ENCODE results near the gene MYEOV.

DNA sequence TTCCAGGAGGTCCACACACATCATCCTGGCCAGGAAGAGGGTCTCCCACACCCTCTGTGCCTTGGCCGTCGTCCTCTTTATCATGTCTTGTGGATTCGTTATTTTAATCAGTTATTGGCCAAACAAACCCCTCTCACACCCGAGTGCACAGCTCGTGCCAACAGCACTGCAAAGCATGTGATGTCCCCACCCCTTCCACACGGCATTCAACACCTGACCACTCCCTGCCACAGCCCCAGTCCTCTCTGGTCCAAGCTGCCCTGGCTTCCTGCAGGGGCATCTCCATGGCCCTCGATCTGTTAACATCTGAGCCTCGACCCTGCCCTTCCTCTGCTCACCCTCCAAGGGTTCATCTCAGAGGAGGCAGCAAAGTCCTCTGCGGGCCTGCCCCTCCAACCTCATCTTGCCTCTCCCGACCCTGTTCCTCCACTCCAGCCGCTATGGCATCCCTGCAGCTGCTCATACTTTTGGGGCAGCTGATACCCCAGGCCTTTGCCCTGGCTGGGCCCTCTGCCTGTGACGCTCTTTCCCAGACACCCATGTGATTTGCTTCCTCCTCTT, 14.0 kb downstream of the MYEOV start:
- TF ChIP-seq EZH2 (IDR thresholded peaks at IDR 0.05; ENCODE audit: low read depth, unreplicated experiment): no peak
- TF ChIP-seq, protein P1, sequence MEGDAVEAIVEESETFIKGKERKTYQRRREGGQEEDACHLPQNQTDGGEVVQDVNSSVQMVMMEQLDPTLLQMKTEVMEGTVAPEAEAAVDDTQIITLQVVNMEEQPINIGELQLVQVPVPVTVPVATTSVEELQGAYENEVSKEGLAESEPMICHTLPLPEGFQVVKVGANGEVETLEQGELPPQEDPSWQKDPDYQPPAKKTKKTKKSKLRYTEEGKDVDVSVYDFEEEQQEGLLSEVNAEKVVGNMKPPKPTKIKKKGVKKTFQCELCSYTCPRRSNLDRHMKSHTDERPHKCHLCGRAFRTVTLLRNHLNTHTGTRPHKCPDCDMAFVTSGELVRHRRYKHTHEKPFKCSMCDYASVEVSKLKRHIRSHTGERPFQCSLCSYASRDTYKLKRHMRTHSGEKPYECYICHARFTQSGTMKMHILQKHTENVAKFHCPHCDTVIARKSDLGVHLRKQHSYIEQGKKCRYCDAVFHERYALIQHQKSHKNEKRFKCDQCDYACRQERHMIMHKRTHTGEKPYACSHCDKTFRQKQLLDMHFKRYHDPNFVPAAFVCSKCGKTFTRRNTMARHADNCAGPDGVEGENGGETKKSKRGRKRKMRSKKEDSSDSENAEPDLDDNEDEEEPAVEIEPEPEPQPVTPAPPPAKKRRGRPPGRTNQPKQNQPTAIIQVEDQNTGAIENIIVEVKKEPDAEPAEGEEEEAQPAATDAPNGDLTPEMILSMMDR (conservative IDR thresholded peaks at IDR 0.05; ENCODE audit: low read depth in 2 of 2): no peak
- no peak for TF ChIP-seq POLR2AphosphoS5 (IDR thresholded peaks at IDR 0.05; ENCODE audit: low read depth)
- TF ChIP-seq ZNF331 (CRISPR knock-in tag; IDR thresholded peaks at IDR 0.05; ENCODE audit: low read depth): no peak
- TF ChIP-seq, protein P2, sequence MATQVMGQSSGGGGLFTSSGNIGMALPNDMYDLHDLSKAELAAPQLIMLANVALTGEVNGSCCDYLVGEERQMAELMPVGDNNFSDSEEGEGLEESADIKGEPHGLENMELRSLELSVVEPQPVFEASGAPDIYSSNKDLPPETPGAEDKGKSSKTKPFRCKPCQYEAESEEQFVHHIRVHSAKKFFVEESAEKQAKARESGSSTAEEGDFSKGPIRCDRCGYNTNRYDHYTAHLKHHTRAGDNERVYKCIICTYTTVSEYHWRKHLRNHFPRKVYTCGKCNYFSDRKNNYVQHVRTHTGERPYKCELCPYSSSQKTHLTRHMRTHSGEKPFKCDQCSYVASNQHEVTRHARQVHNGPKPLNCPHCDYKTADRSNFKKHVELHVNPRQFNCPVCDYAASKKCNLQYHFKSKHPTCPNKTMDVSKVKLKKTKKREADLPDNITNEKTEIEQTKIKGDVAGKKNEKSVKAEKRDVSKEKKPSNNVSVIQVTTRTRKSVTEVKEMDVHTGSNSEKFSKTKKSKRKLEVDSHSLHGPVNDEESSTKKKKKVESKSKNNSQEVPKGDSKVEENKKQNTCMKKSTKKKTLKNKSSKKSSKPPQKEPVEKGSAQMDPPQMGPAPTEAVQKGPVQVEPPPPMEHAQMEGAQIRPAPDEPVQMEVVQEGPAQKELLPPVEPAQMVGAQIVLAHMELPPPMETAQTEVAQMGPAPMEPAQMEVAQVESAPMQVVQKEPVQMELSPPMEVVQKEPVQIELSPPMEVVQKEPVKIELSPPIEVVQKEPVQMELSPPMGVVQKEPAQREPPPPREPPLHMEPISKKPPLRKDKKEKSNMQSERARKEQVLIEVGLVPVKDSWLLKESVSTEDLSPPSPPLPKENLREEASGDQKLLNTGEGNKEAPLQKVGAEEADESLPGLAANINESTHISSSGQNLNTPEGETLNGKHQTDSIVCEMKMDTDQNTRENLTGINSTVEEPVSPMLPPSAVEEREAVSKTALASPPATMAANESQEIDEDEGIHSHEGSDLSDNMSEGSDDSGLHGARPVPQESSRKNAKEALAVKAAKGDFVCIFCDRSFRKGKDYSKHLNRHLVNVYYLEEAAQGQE (IDR thresholded peaks at IDR 0.05; ENCODE audit: unreplicated experiment): no peak
- TF ChIP-seq JUNB (IDR thresholded peaks at IDR 0.05; ENCODE audit: unreplicated experiment): no peak
- no peak for TF ChIP-seq STAT1 (IDR thresholded peaks at IDR 0.05; ENCODE audit: unreplicated experiment)
- TF ChIP-seq CREB1 (CRISPR knock-in tag; IDR thresholded peaks at IDR 0.05; ENCODE audit: low read depth): no peak
- no peak for TF ChIP-seq EZH2phosphoT487 (IDR thresholded peaks at IDR 0.05; ENCODE audit: unreplicated experiment)
